ENCODE measurements around the gene SLIT1.

DNA sequence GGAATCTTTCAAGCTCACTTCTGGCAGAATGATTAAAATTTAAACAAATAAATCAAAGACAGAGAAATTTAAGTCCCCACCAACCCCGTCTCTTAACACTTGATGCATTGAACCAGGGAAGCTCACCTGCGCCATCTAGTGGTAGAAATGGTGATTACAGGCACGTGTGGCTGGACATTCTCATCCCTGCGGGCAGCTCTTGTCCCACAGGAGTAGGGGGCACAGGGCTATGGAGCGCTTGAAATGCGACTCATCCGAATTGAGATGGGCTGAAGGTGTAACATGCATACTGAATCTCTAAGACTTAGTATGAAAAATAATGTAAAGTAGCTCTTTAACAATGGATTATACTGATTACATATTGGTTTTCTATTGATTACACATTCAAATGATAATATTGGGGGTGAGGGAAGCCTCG lies 24.8 kb upstream of the SLIT1 start:
- TF ChIP-seq POLR2A (IDR thresholded peaks at IDR 0.05; ENCODE audit: low read depth, low read length), result no peak
- TF ChIP-seq TAF1 (IDR thresholded peaks at IDR 0.05; ENCODE audit: borderline replicate concordance, low read depth, low read length), result no peak

All from GM12892 (cell line).